Hypothalamus (tissue), 51 donors: Measurements from ENCODE around the gene ESYT1.
A peak's percentile ranks its signal among the peaks of the same experiment; 100 is the strongest.

ENCODE experiments used
- DNase-seq, 51 donors: peaks; one replicate each; lab custom pipeline; 2025; lab: John Stamatoyannopoulos, UW

Gene ESYT1

GRCh38 chr12:56127888-56128669, at the start of gene ESYT1:
TSS of gene ESYT1 (plus strand) at chr12:56128267. CDS start at chr12:56128320, 53 bp downstream.
- peak; percentile 57 to 99 (median 92) for DNase-seq

GRCh38 chr12:56078427-56078826, 49.6 kb upstream of the ESYT1 start:
- DNase-seq: no peak

- DNase-seq: peak in 50 of 51 donors; percentile 16 to 92 (median 72)
Measured at GRCh38 chr12:56078931-56079722, 48.9 kb upstream of the ESYT1 start.

GRCh38 chr12:56079723-56080555, 48.1 kb upstream of the ESYT1 start, which contains the start of gene ERBB3:
TSS of gene ERBB3 (plus strand) at chr12:56080165. CDS start at chr12:56080301, 136 bp downstream.
- peak in 47 of 51 donors; percentile 10 to 87 (median 59) for DNase-seq

GRCh38 chr12:56080556-56081138, 47.4 kb upstream of the ESYT1 start:
- peak in 4 of 51 donors; percentile 8 to 44 (median 27) for DNase-seq

GRCh38 chr12:56081393-56082347, 46.4 kb upstream of the ESYT1 start:
- peak in 44 of 51 donors; percentile 2 to 74 (median 36) for DNase-seq

- peak in 4 of 51 donors; percentile 24 to 48 (median 32) for DNase-seq
Measured at GRCh38 chr12:56082382-56082781, 45.7 kb upstream of the ESYT1 start.

- DNase-seq: peak in 48 of 51 donors; percentile 5 to 94 (median 74)
Measured at GRCh38 chr12:56082967-56083366, 45.1 kb upstream of the ESYT1 start.

GRCh38 chr12:56084958-56085543, 43.0 kb upstream of the ESYT1 start:
- DNase-seq: peak in 2 of 51 donors; percentile 14 to 15

- no peak for DNase-seq
Measured at GRCh38 chr12:56086096-56086495, 42.0 kb upstream of the ESYT1 start.

GRCh38 chr12:56086608-56087007, 41.5 kb upstream of the ESYT1 start:
- no peak for DNase-seq

- peak in 10 of 51 donors; percentile 2 to 19 (median 7) for DNase-seq
Measured at GRCh38 chr12:56087220-56087619, 40.8 kb upstream of the ESYT1 start.

- DNase-seq: no peak
Measured at GRCh38 chr12:56097738-56098137, 30.3 kb upstream of the ESYT1 start.

GRCh38 chr12:56098592-56098991, 29.5 kb upstream of the ESYT1 start:
- DNase-seq: no peak

GRCh38 chr12:56099787-56100186, 28.3 kb upstream of the ESYT1 start:
- no peak for DNase-seq

- no peak for DNase-seq
Measured at GRCh38 chr12:56101045-56101444, 27.0 kb upstream of the ESYT1 start.

- no peak for DNase-seq
Measured at GRCh38 chr12:56102683-56103065, 25.4 kb upstream of the ESYT1 start.

GRCh38 chr12:56103066-56103711, 24.9 kb upstream of the ESYT1 start:
- no peak for DNase-seq
